Bronchial epithelial cell (primary cell): ENCODE results near the gene RBM27. TPM values are rescaled to one million over a fixed set of nuclear protein-coding genes. Genes with fewer than 3 reads are reported as not detected.
"Not testable (repeated sequence)": the region's sequence is repeated elsewhere in the genome, so short reads cannot be mapped to it uniquely, and the experiment has no call there.

ENCODE experiments used
- DNase-seq: peaks from one replicate; pipeline ENCODE4 v3.0.0-alpha.2; 2010; ENCODE audit warnings: low read depth
- FAIRE-seq: peaks from 2 replicates; lab custom pipeline; 2011; peaks lifted over from hg19 to GRCh38; lab: Jason Lieb, UNC
- H3K27me3 ChIP-seq: 2 replicates; pipeline ENCODE4 v1.5.1; 2011; ENCODE audit warnings: low read length; ENCODE audit not compliant: control insufficient read depth, insufficient read depth
- H3K36me3 ChIP-seq: 2 replicates; pipeline ENCODE4 v1.5.1; 2011; ENCODE audit warnings: low read length; ENCODE audit not compliant: control insufficient read depth, insufficient read depth
- H3K4me3 ChIP-seq: 2 replicates; pipeline ENCODE4 v1.5.1; 2011; ENCODE audit warnings: mild to moderate bottlenecking, low read depth, low read length, control low read depth
- CTCF ChIP-seq: IDR thresholded peaks from 2 replicates; pipeline ENCODE4 v1.5.1; 2011; ENCODE audit warnings: mild to moderate bottlenecking, moderate library complexity, low read length, control low read depth, inconsistent platforms; ENCODE audit not compliant: insufficient read depth, severe bottlenecking
- total RNA-seq: library from RNA; depleted of rRNA; stranded (reverse); fragments of >200 nt; gene quantifications from 2 replicates; pipeline ENCODE4 v1.2.1, GENCODE V29; 2014

The RBM27 gene
- total RNA-seq, 1 donor from 2014 or later = 19.7 TPM

DNA sequence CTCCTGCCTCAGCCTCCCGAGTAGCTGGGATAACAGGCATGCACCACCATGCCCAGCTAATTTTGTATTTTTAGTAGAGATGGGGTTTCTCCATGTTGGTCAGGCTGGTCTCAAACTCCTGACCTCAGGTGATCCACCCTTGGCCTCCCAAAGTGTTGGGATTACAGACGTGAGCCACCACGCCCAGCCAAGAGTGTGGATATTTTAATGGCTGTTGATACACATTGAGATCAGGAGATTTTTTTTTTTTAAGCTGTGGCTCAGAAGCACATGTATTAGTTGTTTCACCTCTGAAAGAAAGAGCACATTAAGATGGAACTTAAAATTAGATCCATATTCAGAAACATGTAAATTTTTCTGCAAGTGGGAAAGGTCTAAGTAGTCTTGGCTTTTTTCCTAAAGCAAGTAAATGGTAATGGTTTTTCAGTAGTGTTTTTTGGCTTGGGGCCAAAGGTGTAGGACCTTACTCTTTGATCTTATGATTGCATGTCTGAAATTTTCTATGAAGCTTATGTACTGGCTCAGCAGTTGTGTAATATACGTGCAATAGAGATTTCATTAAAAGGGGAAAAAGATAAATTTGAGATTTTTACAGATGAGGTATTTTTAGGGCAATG, 9.9 kb downstream of the RBM27 start:
- no peak for TF ChIP-seq CTCF
- FAIRE-seq = no peak
- DNase-seq = peak; percentile 23
- Histone ChIP-seq H3K4me3 (no peak overlapping the region), H3K36me3 (peaks cover 1% of the 10 kb centered on the region), H3K27me3 (no peaks in the 10 kb centered on the region)

DNA sequence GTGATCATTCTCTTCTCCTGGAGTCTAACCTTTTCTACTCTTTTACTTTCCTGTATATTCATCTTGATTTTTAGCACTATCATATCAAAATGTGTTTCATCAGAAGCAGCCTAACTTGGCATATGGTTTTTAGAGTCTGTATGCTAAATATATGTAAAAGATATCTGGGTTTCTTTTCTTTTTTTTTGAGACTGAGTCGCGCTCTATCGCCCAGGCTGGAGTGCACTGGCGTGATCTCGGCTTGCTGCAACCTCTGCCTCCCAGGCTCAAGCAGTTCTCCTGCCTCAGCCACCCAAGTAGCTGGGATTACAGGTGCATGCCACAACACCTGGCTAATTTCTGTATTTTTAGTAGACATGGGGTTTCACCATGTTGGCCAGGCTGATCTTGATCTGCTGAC, 11.5 kb downstream of the RBM27 start:
- not testable (repeated sequence) for FAIRE-seq, DNase-seq, H3K36me3 ChIP-seq, H3K4me3 ChIP-seq, H3K27me3 ChIP-seq

- H3K36me3 ChIP-seq = peaks cover 3% of the 10 kb centered on the region
- H3K4me3 ChIP-seq = no peak overlapping the region
- no peak for TF ChIP-seq CTCF
- FAIRE-seq = no peak
- H3K27me3 ChIP-seq = no peaks in the 10 kb centered on the region
- no peak for DNase-seq
Measured at GRCh38 chr5:146218168-146218567, 14.8 kb downstream of the RBM27 start.

GRCh38 chr5:146219243-146219642, 15.8 kb downstream of the RBM27 start:
- DNase-seq (no peak), FAIRE-seq (no peak)
- no peak for TF ChIP-seq CTCF
- no peak overlapping the region for H3K4me3 ChIP-seq
- H3K36me3 ChIP-seq = peaks cover 3% of the 10 kb centered on the region
- no peaks in the 10 kb centered on the region for H3K27me3 ChIP-seq

DNA sequence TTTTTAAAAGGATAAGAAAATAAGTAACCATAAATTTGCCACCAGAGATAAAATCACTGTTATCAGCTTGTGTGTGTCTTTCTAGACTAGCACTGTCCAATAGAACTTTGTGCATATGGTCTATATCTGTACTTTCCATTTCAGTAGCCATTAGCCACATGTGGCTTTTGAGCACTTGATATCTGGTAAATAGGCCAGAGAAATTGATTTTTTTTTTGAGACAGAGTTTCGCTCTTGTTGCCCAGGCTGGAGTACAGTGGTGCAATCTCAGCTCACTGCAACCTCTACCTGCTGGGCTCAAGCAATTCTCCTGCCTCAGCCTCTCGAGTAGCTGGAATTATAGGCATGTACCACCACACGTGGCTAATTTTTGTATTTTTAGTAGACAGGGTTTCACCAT, 17.8 kb downstream of the RBM27 start:
- H3K27me3 ChIP-seq = no peaks in the 10 kb centered on the region
- no peak for DNase-seq
- FAIRE-seq = no peak
- TF ChIP-seq CTCF = no peak
- H3K4me3 ChIP-seq = no peak overlapping the region
- peaks cover 3% of the 10 kb centered on the region for H3K36me3 ChIP-seq

GRCh38 chr5:146222005-146222404, 18.6 kb downstream of the RBM27 start:
- peaks cover 3% of the 10 kb centered on the region for H3K36me3 ChIP-seq
- H3K27me3 ChIP-seq = no peaks in the 10 kb centered on the region
- H3K4me3 ChIP-seq = no peak overlapping the region
- DNase-seq = no peak
- FAIRE-seq = no peak
- no peak for TF ChIP-seq CTCF
